AG09309 (cell line): ENCODE results near the gene BLTP2.
A peak's percentile ranks its signal among the peaks of the same experiment; 100 is the strongest.
"Not testable (repeated sequence)": the region's sequence is repeated elsewhere in the genome, so short reads cannot be mapped to it uniquely, and the experiment has no call there.

ENCODE experiments used
- DNase-seq: peaks from one replicate; pipeline ENCODE4 v3.0.0-alpha.2; 2010; ENCODE audit warnings: low read depth
- H3K4me3 ChIP-seq: 2 replicates; pipeline ENCODE4 v1.5.1; 2011; ENCODE audit warnings: mild to moderate bottlenecking, low read depth, low read length, moderate library complexity; ENCODE audit not compliant: control insufficient read depth
- TF ChIP-seq, protein P1 (sequence below): IDR thresholded peaks from 2 replicates; pipeline ENCODE4 v1.5.1; 2011; ENCODE audit warnings: mild to moderate bottlenecking, low read depth, low read length, inconsistent platforms; ENCODE audit not compliant: insufficient read depth, control insufficient read depth; ENCODE audit errors: missing control alignments

BLTP2 gene

DNA sequence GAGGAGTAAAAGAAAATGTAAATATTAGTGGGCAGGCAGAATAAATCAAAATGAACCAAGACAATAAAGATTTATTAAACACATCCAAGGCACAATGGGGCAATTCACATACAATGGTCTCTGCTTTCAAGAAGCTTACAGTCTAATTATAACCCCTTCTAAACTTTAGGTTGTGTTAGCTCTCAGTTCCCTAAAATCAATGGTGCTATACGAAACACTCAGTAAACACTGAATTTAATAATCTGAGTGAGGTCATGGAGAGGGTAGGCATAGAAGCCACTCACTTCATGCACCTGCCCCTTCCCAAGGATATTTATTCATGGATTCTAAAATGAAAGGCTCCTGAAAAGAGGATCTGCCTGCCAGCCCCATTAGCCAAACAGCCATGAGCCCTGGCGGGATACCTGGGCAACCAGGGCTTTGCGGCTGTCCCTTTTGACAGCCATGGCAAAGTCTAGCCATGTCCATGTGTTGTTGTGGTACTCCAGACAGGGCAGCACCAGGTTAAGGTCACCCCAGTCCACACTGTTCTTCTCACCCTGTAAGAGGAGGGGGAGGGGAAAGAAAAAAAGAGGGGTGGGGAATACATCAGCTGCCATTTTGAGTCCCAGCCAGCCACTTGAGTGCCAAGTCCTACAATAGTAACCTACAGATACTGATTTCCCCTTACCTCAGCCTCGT lies 29.6 kb downstream of the BLTP2 start:
- H3K4me3 ChIP-seq: no peak overlapping the region
- TF ChIP-seq, protein P1, sequence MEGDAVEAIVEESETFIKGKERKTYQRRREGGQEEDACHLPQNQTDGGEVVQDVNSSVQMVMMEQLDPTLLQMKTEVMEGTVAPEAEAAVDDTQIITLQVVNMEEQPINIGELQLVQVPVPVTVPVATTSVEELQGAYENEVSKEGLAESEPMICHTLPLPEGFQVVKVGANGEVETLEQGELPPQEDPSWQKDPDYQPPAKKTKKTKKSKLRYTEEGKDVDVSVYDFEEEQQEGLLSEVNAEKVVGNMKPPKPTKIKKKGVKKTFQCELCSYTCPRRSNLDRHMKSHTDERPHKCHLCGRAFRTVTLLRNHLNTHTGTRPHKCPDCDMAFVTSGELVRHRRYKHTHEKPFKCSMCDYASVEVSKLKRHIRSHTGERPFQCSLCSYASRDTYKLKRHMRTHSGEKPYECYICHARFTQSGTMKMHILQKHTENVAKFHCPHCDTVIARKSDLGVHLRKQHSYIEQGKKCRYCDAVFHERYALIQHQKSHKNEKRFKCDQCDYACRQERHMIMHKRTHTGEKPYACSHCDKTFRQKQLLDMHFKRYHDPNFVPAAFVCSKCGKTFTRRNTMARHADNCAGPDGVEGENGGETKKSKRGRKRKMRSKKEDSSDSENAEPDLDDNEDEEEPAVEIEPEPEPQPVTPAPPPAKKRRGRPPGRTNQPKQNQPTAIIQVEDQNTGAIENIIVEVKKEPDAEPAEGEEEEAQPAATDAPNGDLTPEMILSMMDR: no peak
- DNase-seq: no peak

DNA sequence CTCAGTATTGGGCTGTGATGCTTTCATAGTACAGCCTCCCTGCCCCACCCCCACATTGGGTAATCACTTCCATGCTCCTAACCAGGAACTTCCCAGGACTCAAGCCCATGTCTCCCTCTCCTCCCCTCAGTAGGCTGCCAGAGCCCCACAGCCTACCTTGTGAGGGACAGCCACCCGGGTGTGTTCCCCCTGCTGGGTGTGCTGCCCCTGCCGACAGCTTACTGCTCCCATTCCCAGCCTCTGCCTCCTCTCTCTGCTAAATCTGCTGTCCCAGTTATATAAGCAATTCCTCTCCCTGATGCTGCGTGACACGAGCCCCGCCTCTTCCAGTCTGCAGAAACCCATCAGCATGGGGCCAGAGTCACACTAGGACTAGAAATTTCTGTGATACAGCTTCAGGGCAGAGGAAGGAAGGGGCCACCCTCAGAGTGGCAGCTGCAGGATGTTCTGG lies 31.0 kb downstream of the BLTP2 start, which contains the start of gene RSKR:
TSS of gene RSKR (minus strand) at position 255 of the 451 bp plus-strand sequence. CDS start at position 231, 24 bp downstream.
- DNase-seq: no peak
- TF ChIP-seq, protein P1: no peak
- H3K4me3 ChIP-seq: no peak within 1 kb of the TSS

DNA sequence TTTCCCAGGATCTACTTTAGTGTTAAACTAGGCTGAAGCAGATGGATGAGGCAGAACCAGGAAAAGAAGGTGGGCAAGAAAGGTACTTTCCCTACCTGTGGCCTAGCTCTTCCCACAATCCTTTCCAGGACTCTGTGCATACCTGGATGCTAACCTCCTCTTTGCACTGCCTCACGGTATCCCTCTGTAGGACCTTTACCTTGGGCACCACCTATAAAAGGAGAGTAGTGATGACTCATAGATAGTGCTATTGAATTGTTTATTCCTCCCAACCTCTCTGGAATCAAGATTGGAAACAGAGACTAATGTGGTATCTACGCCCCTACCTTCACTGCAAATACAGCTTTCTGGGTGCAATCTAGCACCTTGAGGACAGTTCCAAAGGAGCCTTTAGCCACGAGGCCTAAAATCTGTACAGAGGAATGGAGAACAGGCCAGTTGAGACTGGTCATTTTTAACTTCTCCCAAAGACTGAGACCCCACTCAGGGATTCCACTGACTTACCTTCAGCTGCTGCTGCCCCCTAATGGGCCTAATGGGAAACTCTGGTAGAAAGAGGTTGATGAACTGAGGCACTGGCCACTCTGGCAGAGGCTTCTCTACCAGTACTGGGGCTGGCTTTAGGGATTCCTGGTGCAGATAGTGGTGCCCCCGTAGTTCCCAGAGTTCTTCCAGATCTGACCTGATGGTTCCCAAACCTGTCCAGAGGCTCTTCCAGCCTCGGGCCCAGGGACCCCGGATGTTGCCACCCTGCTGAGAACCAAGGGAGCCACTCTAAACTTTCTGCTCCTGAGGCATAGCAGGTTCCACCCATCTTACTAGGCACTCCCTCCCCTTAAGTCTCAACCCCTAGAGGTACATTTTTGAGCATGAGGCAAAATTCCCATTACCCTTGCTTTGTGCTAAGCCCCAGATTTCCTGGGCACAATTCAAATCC lies 31.8 kb downstream of the BLTP2 start:
- no peak for DNase-seq
- TF ChIP-seq, protein P1: peak; percentile 75
- no peak overlapping the region for H3K4me3 ChIP-seq

GRCh38 chr17:28612531-28612930 lies 32.4 kb downstream of the BLTP2 start:
- TF ChIP-seq, protein P1: no peak
- no peak overlapping the region for H3K4me3 ChIP-seq
- no peak for DNase-seq

- TF ChIP-seq, protein P1: no peak
- DNase-seq: no peak
- H3K4me3 ChIP-seq: no peak overlapping the region
Observed at GRCh38 chr17:28610376-28610775, 34.6 kb downstream of the BLTP2 start.

GRCh38 chr17:28604031-28604430 lies 40.9 kb downstream of the BLTP2 start:
- DNase-seq: not testable (repeated sequence)

GRCh38 chr17:28599311-28600184 lies 45.4 kb downstream of the BLTP2 start:
- peak; percentile 74 for DNase-seq
- TF ChIP-seq, protein P1: no peak
- peak overlapping the region; percentile 90 for H3K4me3 ChIP-seq

More at GRCh38 chr17:28604031-28604430, 40.9 kb downstream of the BLTP2 start:
- not testable (repeated sequence) for H3K4me3 ChIP-seq
